ENCODE data around the gene WDR1. TPM values are rescaled to one million over a fixed set of nuclear protein-coding genes. Genes with fewer than 3 reads are reported as not detected.

Gene WDR1
- total RNA-seq, 1 donor from 2014 or later = 157 TPM

- no peak for TF ChIP-seq CTCF (IDR thresholded peaks at IDR 0.05; ENCODE audit: borderline replicate concordance)
Observed at GRCh38 chr4:10144479-10144878, 27.9 kb upstream of the WDR1 start.

GRCh38 chr4:10143171-10143570 is 26.6 kb upstream of the WDR1 start:
- H3K27me3 ChIP-seq (ENCODE audit: low read depth) = peaks cover 15% of the 10 kb centered on the region
- intact Hi-C loops (cut with micrococcal nuclease) = no loop called here
- H3K4me3 ChIP-seq = no peak overlapping the region
- no peaks in the 10 kb centered on the region for H3K4me1 ChIP-seq
- no peaks in the 10 kb centered on the region for H3K36me3 ChIP-seq
- no peak for TF ChIP-seq CTCF (IDR thresholded peaks at IDR 0.05; ENCODE audit: borderline replicate concordance)
- DNase-seq = no peak
- no peaks in the 10 kb centered on the region for H3K9me3 ChIP-seq (replicated peaks)
- no peak overlapping the region for H3K27ac ChIP-seq (replicated peaks)

More at GRCh38 chr4:10144479-10144878, 27.9 kb upstream of the WDR1 start:
- Histone ChIP-seq H3K36me3 (no peaks in the 10 kb centered on the region), H3K9me3 (replicated peaks) (no peaks in the 10 kb centered on the region), H3K27me3 (ENCODE audit: low read depth) (peaks cover 10% of the 10 kb centered on the region), H3K4me1 (no peaks in the 10 kb centered on the region), H3K27ac (replicated peaks) (no peak overlapping the region), H3K4me3 (no peak overlapping the region)
- intact Hi-C loops (cut with micrococcal nuclease) = no loop called here
- no peak for DNase-seq

GRCh38 chr4:10140866-10141759 is 24.5 kb upstream of the WDR1 start:
- peaks cover 15% of the 10 kb centered on the region for H3K27me3 ChIP-seq (ENCODE audit: low read depth)
- H3K36me3 ChIP-seq = no peaks in the 10 kb centered on the region
- no peaks in the 10 kb centered on the region for H3K9me3 ChIP-seq (replicated peaks)
- H3K27ac ChIP-seq (replicated peaks) = no peak overlapping the region
- intact Hi-C loops (cut with micrococcal nuclease) = no loop called here
- no peak overlapping the region for H3K4me3 ChIP-seq
- no peaks in the 10 kb centered on the region for H3K4me1 ChIP-seq
- TF ChIP-seq CTCF (IDR thresholded peaks at IDR 0.05; ENCODE audit: borderline replicate concordance) = no peak
- DNase-seq = no peak

- no peak overlapping the region for H3K4me3 ChIP-seq
- no peak overlapping the region for H3K27ac ChIP-seq (replicated peaks)
- no peaks in the 10 kb centered on the region for H3K36me3 ChIP-seq
- H3K9me3 ChIP-seq (replicated peaks) = no peaks in the 10 kb centered on the region
- H3K4me1 ChIP-seq = no peaks in the 10 kb centered on the region
- DNase-seq = no peak
- TF ChIP-seq CTCF (IDR thresholded peaks at IDR 0.05; ENCODE audit: borderline replicate concordance) = no peak
- H3K27me3 ChIP-seq (ENCODE audit: low read depth) = peaks cover 15% of the 10 kb centered on the region
- intact Hi-C loops (cut with micrococcal nuclease) = no loop called here
Observed at GRCh38 chr4:10139518-10139917, 22.9 kb upstream of the WDR1 start.

GRCh38 chr4:10135260-10135659 is 18.7 kb upstream of the WDR1 start:
- H3K9me3 ChIP-seq (replicated peaks) = no peaks in the 10 kb centered on the region
- H3K36me3 ChIP-seq = no peaks in the 10 kb centered on the region
- H3K27ac ChIP-seq (replicated peaks) = no peak overlapping the region
- peaks cover 7% of the 10 kb centered on the region for H3K4me1 ChIP-seq
- no peak overlapping the region for H3K4me3 ChIP-seq
- TF ChIP-seq CTCF (IDR thresholded peaks at IDR 0.05; ENCODE audit: borderline replicate concordance) = no peak
- no peak for DNase-seq
- intact Hi-C loops (cut with micrococcal nuclease) = no loop called here
- H3K27me3 ChIP-seq (ENCODE audit: low read depth) = peaks cover 6% of the 10 kb centered on the region
